GM12875 (cell line): Measurements from ENCODE around the gene PPFIA2.

Source experiments
- H3K4me3 ChIP-seq: one replicate; pipeline ENCODE4 v1.5.1; 2011; ENCODE audit warnings: low read depth, low read length, control low read depth
- TF ChIP-seq, protein P1 (sequence below): IDR thresholded peaks from 2 replicates; pipeline ENCODE4 v1.5.1; 2011; ENCODE audit warnings: low read depth, mild to moderate bottlenecking, control low read depth, inconsistent platforms, low read length, moderate library complexity, borderline replicate concordance; ENCODE audit not compliant: insufficient read depth

Gene PPFIA2

DNA sequence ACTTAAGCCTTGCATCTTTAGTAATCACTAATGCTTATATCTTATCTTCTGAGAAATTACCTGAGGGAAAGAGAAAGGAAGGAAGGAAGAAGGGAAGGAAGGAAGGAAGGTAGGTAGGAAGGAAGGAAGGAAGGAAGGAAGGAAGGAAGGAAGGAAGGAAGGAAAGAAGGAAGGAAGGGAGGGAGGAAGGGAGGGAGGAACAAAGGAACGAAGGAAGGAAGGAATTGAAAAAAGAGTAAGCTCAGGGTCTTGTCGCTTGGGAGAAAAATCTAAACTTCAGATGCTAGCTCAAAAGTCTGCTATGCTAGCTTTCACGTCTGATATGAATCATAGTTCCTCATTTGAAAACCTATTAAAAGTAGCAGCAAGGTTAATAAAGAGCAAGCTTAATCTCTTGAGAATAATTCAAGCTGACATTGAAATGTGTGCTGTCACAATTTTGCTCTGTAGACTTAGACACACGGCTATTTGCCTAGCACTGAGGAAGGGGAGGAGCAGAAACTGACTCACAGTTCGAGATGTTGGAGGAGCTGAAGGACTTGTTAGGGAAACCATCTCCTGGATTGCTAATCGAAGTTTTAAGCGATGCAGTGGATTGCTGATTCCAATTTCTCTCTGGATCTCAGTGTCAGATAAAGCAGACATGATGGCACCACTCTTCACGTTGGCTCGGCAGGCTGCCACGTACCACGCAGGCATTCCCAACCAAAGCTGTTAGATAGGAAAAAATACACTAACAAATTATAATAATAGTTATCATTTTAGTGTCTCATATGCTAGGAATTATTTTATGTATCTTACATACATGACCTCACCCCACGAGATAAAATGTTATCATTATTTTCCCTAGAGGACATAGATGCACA lies 464.6 kb downstream of the PPFIA2 start:
- H3K4me3 ChIP-seq: no peak overlapping the region
- TF ChIP-seq, protein P1, sequence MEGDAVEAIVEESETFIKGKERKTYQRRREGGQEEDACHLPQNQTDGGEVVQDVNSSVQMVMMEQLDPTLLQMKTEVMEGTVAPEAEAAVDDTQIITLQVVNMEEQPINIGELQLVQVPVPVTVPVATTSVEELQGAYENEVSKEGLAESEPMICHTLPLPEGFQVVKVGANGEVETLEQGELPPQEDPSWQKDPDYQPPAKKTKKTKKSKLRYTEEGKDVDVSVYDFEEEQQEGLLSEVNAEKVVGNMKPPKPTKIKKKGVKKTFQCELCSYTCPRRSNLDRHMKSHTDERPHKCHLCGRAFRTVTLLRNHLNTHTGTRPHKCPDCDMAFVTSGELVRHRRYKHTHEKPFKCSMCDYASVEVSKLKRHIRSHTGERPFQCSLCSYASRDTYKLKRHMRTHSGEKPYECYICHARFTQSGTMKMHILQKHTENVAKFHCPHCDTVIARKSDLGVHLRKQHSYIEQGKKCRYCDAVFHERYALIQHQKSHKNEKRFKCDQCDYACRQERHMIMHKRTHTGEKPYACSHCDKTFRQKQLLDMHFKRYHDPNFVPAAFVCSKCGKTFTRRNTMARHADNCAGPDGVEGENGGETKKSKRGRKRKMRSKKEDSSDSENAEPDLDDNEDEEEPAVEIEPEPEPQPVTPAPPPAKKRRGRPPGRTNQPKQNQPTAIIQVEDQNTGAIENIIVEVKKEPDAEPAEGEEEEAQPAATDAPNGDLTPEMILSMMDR: no peak

GRCh38 chr12:81288651-81289050 lies 470.5 kb downstream of the PPFIA2 start:
- no peak overlapping the region for H3K4me3 ChIP-seq
- TF ChIP-seq, protein P1: no peak

GRCh38 chr12:81284137-81284536 lies 475.0 kb downstream of the PPFIA2 start:
- H3K4me3 ChIP-seq: no peak overlapping the region
- TF ChIP-seq, protein P1: no peak

GRCh38 chr12:81274637-81275529 lies 484.3 kb downstream of the PPFIA2 start:
- TF ChIP-seq, protein P1: no peak
- H3K4me3 ChIP-seq: no peak overlapping the region

GRCh38 chr12:81270385-81270784 lies 488.8 kb downstream of the PPFIA2 start:
- no peak overlapping the region for H3K4me3 ChIP-seq
- TF ChIP-seq, protein P1: no peak

DNA sequence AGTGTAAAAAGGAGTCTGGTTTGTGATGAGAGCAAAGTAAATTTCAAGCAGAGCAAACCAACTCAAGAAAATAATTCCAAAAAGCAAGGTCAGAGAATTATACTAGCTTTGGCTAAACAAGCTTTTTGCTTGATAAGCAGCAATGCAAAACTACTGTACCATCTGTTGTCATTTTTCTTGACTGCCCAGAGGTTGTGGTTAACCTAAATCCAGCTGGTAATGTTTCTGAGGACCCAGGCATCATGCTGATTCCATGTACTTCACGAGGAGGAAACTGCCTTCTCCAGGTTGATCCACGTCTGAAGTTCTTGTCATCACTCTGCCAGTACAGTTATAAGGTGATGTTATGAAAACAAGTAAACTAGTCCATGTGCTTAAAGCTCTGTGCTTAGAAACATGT lies 496.1 kb downstream of the PPFIA2 start:
- no peak overlapping the region for H3K4me3 ChIP-seq
- TF ChIP-seq, protein P1: no peak
